ENCODE measurements around the gene GBA3.

DNA sequence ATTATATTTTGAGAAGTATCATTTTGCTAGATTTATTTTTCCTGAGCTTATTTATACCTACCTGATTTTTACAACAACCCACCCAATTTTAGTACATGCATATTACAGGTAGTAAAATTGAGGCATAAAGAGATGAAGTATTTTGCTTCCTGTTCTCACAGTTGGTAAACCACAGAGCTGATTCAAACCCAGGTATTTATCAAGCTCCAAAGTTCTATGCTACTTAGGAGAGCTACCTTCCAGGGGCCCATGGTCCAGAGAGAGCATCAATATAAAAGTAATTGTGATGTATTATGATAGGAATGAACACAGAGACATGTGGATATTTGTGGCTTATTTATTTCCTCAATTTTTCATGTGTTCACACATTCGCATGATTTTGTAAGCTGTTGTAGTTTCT, 20.2 kb upstream of the GBA3 start:
- TF ChIP-seq CTCF (IDR thresholded peaks at IDR 0.05) (no peak), POLR2A (IDR thresholded peaks at IDR 0.05) (no peak), POLR2AphosphoS5 (IDR thresholded peaks at IDR 0.05) (no peak)

Measured in gastroesophageal sphincter (tissue), 3 donors.